C4-2B (cell line): ENCODE data around the gene RNLS.

Experiments
- H3K27ac ChIP-seq: fragments of 450-650 bp; 2 replicates; pipeline ENCODE4 v1.5.1; 2017
- CTCF ChIP-seq: fragments of 450-650 bp; conservative IDR thresholded peaks from 2 replicates; pipeline ENCODE4 v1.5.1; 2017; ENCODE audit warnings: mild to moderate bottlenecking
- ZFX ChIP-seq: fragments of 450-650 bp; IDR thresholded peaks from 2 replicates; pipeline ENCODE4 v1.6.1; 2017

Gene RNLS

GRCh38 chr10:88540351-88540750, 42.8 kb downstream of the RNLS start:
- no peak overlapping the region for H3K27ac ChIP-seq
- no peak for TF ChIP-seq ZFX

GRCh38 chr10:88538048-88538447, 45.1 kb downstream of the RNLS start:
- no peak for TF ChIP-seq ZFX
- no peak for TF ChIP-seq CTCF
- no peak overlapping the region for H3K27ac ChIP-seq

- TF ChIP-seq ZFX (no peak), CTCF (no peak)
These were observed 45.8 kb downstream of the RNLS start for GRCh38 chr10:88537322-88537721.

GRCh38 chr10:88536437-88536836, 46.7 kb downstream of the RNLS start:
- H3K27ac ChIP-seq, result no peak overlapping the region
- no peak for TF ChIP-seq CTCF
- no peak for TF ChIP-seq ZFX

More at GRCh38 chr10:88537322-88537721, 45.8 kb downstream of the RNLS start:
- H3K27ac ChIP-seq, result no peak overlapping the region

- H3K27ac ChIP-seq, result no peak overlapping the region
- TF ChIP-seq ZFX (no peak), CTCF (no peak)
These were observed 48.9 kb downstream of the RNLS start for GRCh38 chr10:88534072-88534665.

- TF ChIP-seq CTCF (no peak), ZFX (no peak)
- no peak overlapping the region for H3K27ac ChIP-seq
These were observed 51.6 kb downstream of the RNLS start for GRCh38 chr10:88531392-88532052.

- no peak overlapping the region for H3K27ac ChIP-seq
- TF ChIP-seq CTCF (no peak), ZFX (no peak)
These were observed 52.3 kb downstream of the RNLS start for GRCh38 chr10:88530629-88531391.

- no peak for TF ChIP-seq CTCF
- TF ChIP-seq ZFX, result no peak
- no peak overlapping the region for H3K27ac ChIP-seq
These were observed 53.0 kb downstream of the RNLS start for GRCh38 chr10:88530093-88530492.
